K562 (cell line): ENCODE data around the gene DAD1. TPM values are rescaled to one million over a fixed set of nuclear protein-coding genes. Genes with fewer than 3 reads are reported as not detected.

ENCODE experiments used
- ATAC-seq: fragments of 200-7000 bp; cut with Tn5 transposase; 3 replicates; pipeline ENCODE4 v1.9.1; 2020; ENCODE audit warnings: moderate library complexity
- BruUV-seq: library from RNA; stranded (reverse); fragments of 400-500 nt; replicated peaks from 2 replicates; lab custom pipeline; 2021; lab: Mats Ljungman, UMichigan
- CTCF ChIA-PET: fragments of 300-600 bp; formaldehyde crosslinking; extraction: SDS; loops from one replicate; lab custom pipeline; 2021; ENCODE audit warnings: low intra/inter-chr PET ratio; lab: Yijun Ruan, JAX
- POLR2A ChIA-PET: fragments of 300-600, 350-650 bp; sonication (Branson Sonifier 250); formaldehyde crosslinking; extraction: SDS; loops from one replicate; lab custom pipeline; 2021; ENCODE audit warnings: antibody characterized with exemption, inconsistent platforms; lab: Yijun Ruan, JAX
- DNase-seq, 4 experiments: peaks; one replicate each; pipeline versions ENCODE4 v3.0.0 to v3.0.0-alpha.2; 2011 to 2018; ENCODE audit warnings: low spot score in 3 of 4, mixed read lengths in 3 of 4; ENCODE audit errors: extremely low read depth in 1 of 4
- FAIRE-seq: peaks from 2 replicates; lab custom pipeline; 2011; peaks lifted over from hg19 to GRCh38; lab: Jason Lieb, UNC
- H2AFZ ChIP-seq: 2 replicates; pipeline ENCODE4 v1.6.0; 2011; ENCODE audit warnings: low read depth, low read length, control low read depth, inconsistent platforms
- H3K27ac ChIP-seq: fragments of 200-600 bp; 3 replicates; pipeline ENCODE4 v1.8.0; 2011; ENCODE audit warnings: low read depth, mild to moderate bottlenecking, control low read depth, inconsistent platforms, low read length, moderate library complexity, mixed read lengths; ENCODE audit errors: extremely low read depth
- H3K27me3 ChIP-seq, 2 experiments: fragments of 300-600 bp in 1 of 2; 2 replicates in 1 of 2; 3 replicates in 1 of 2; pipeline versions ENCODE4 v1.6.0 to v1.8.0; 2011; ENCODE audit warnings: inconsistent platforms in 2 of 2, low read length in 2 of 2, mild to moderate bottlenecking in 1 of 2, mixed read lengths in 1 of 2, moderate library complexity in 1 of 2; ENCODE audit not compliant: control insufficient read depth in 2 of 2, insufficient read depth in 2 of 2
- H3K36me3 ChIP-seq: fragments of 300-600 bp; 3 replicates; pipeline ENCODE4 v1.8.0; 2011; ENCODE audit warnings: mild to moderate bottlenecking, low read length, inconsistent platforms; ENCODE audit not compliant: control insufficient read depth, insufficient read depth
- H3K4me1 ChIP-seq, 2 experiments: fragments of 200-600 bp in 1 of 2; replicated peaks in 1 of 2; 2 replicates in 1 of 2; 3 replicates in 1 of 2; pipeline versions ENCODE4 v1.5.1 to v1.8.0; 2011; ENCODE audit warnings: inconsistent platforms in 2 of 2, low read length in 2 of 2, mild to moderate bottlenecking in 1 of 2, mixed read lengths in 1 of 2, moderate library complexity in 1 of 2; ENCODE audit not compliant: control insufficient read depth in 2 of 2, insufficient read depth in 2 of 2
- H3K4me2 ChIP-seq: 2 replicates; pipeline ENCODE4 v1.6.1; 2011; ENCODE audit warnings: low read length, control low read depth, inconsistent platforms, mixed read lengths; ENCODE audit not compliant: insufficient read depth
- H3K4me3 ChIP-seq: fragments of 200-600 bp; sonication (generic), shearing (Covaris generic); 2 replicates; pipeline ENCODE4 v1.5.1; 2016; ENCODE audit warnings: control low read depth, inconsistent platforms
- H3K79me2 ChIP-seq: fragments of 200-600 bp; 3 replicates; pipeline ENCODE4 v1.8.0; 2011; ENCODE audit warnings: low read length, inconsistent platforms; ENCODE audit not compliant: control insufficient read depth, insufficient read depth
- H3K9ac ChIP-seq, 2 experiments: 2 replicates each; pipeline versions ENCODE4 v1.6.0 to v1.6.1; 2011; ENCODE audit warnings: low read depth in 2 of 2, low read length in 2 of 2, control low read depth in 1 of 2, inconsistent platforms in 1 of 2, mild to moderate bottlenecking in 1 of 2, mixed read lengths in 1 of 2; ENCODE audit not compliant: insufficient read depth in 1 of 2
- H3K9me1 ChIP-seq: one replicate; pipeline ENCODE4 v1.6.0; 2011; ENCODE audit warnings: inconsistent platforms, mild to moderate bottlenecking, low read length, moderate library complexity; ENCODE audit not compliant: control insufficient read depth, insufficient read depth
- H3K9me3 ChIP-seq: replicated peaks from 2 replicates; pipeline ENCODE4 v1.5.1; 2011; ENCODE audit warnings: low read depth, low read length, inconsistent platforms; ENCODE audit not compliant: control insufficient read depth, insufficient read depth
- H4K20me1 ChIP-seq: replicated peaks from 2 replicates; pipeline ENCODE4 v1.6.1; 2011; ENCODE audit warnings: low read length, inconsistent platforms, mixed read lengths; ENCODE audit not compliant: control insufficient read depth, insufficient read depth
- ASH1L ChIP-seq: fragments of 450-650 bp; IDR thresholded peaks from 2 replicates; pipeline ENCODE4 v1.6.1; 2018; ENCODE audit warnings: borderline replicate concordance, mild to moderate bottlenecking, low read depth; ENCODE audit not compliant: partially characterized antibody
- CREB3L1 ChIP-seq: fragments of 450-650 bp; IDR thresholded peaks from 2 replicates; pipeline ENCODE4 v1.6.1; 2014; ENCODE audit warnings: low read depth, mild to moderate bottlenecking, moderate library complexity, borderline replicate concordance
- FOSL1 ChIP-seq: fragments of 200-800 bp; sonication (Bioruptor generic); conservative IDR thresholded peaks from 2 replicates; pipeline ENCODE4 v1.6.1; 2016; ENCODE audit warnings: missing genetic modification characterization, missing compliant biosample characterization
- HMBOX1 ChIP-seq: sonication (generic); IDR thresholded peaks from 2 replicates; pipeline ENCODE4 v1.6.1; 2016
- MAFF ChIP-seq: IDR thresholded peaks from 2 replicates; pipeline ENCODE4 v1.6.1; 2012; ENCODE audit warnings: low read length, improper control_type of control experiment
- MAFK ChIP-seq: IDR thresholded peaks from 2 replicates; pipeline ENCODE4 v1.6.1; 2011; ENCODE audit warnings: low read length, improper control_type of control experiment
- MYC ChIP-seq, 2 experiments: fragments of 250-450 bp in 1 of 2; sonication (Bioruptor Pico) in 1 of 2; IDR thresholded peaks; 2 replicates each; pipeline versions ENCODE4 v1.5.1 to v1.6.1; 2012 to 2021; ENCODE audit warnings: low read depth in 2 of 2, borderline replicate concordance in 1 of 2, improper control_type of control experiment in 1 of 2, low read length in 1 of 2, mild to moderate bottlenecking in 1 of 2, moderate library complexity in 1 of 2
- NCOA4 ChIP-seq: fragments of 450-650 bp; IDR thresholded peaks from 2 replicates; pipeline ENCODE4 v1.6.1; 2018; ENCODE audit warnings: mild to moderate bottlenecking; ENCODE audit not compliant: partially characterized antibody
- NCOR1 ChIP-seq: fragments of 450-650 bp; IDR thresholded peaks from 2 replicates; pipeline ENCODE4 v1.6.1; 2016; ENCODE audit warnings: mild to moderate bottlenecking, moderate library complexity
- NFE2L1 ChIP-seq: fragments of 450-650 bp; IDR thresholded peaks from 2 replicates; pipeline ENCODE4 v1.6.1; 2016; ENCODE audit warnings: missing genetic modification characterization, low read depth, mild to moderate bottlenecking, missing compliant biosample characterization, moderate library complexity, borderline replicate concordance
- NONO ChIP-seq, 2 experiments: fragments of 200-400 bp in 1 of 2; fragments of 450-650 bp in 1 of 2; formaldehyde crosslinking in 1 of 2; IDR thresholded peaks; 2 replicates each; pipeline ENCODE4 v1.6.1; 2017; ENCODE audit warnings: low read depth in 2 of 2, mild to moderate bottlenecking in 2 of 2, moderate library complexity in 2 of 2, low read length in 1 of 2
- SAP30 ChIP-seq: fragments of 200-600 bp; sonication (generic); IDR thresholded peaks from 2 replicates; pipeline ENCODE4 v1.6.1; 2012; ENCODE audit warnings: borderline replicate concordance, low read depth, mild to moderate bottlenecking, moderate library complexity, low read length, control low read depth, inconsistent platforms; ENCODE audit not compliant: insufficient read depth, poor library complexity, severe bottlenecking
- SMARCE1 ChIP-seq: fragments of 450-650 bp; IDR thresholded peaks from 2 replicates; pipeline ENCODE4 v1.7.1; 2016; ENCODE audit warnings: mild to moderate bottlenecking
- STAT5B ChIP-seq: fragments of 250-450 bp; sonication (Bioruptor Pico); IDR thresholded peaks from 2 replicates; pipeline ENCODE4 v1.8.0; 2021; ENCODE audit warnings: mild to moderate bottlenecking, inconsistent platforms
- ZNF592 ChIP-seq: fragments of 450-650 bp; IDR thresholded peaks from 2 replicates; pipeline ENCODE4 v1.6.1; 2017; ENCODE audit warnings: antibody characterized with exemption, mild to moderate bottlenecking
- WGBS: fragments of 100-300 bp; shearing (Covaris generic); methylation state at CpG from one replicate; pipeline ENCODE4 v1.1.6; 2016; ENCODE audit warnings: low coverage, mixed read lengths; ENCODE audit not compliant: insufficient coverage; ENCODE audit errors: missing lambda C conversion rate; 5-methylcytosine and 5-hydroxymethylcytosine counted together
- in situ Hi-C: fragments of 300-500 bp; cut with MboI; formaldehyde crosslinking; loops from 4 replicates; pipeline ENCODE4 v1.15.0; 2018; ENCODE audit warnings: inconsistent platforms, mixed read lengths
- intact Hi-C: fragments of 100-400 bp; cut with micrococcal nuclease; formaldehyde crosslinking; loops from 2 replicates; pipeline ENCODE4 v1.14.2; 2022
- polyA plus RNA-seq, 8 experiments: library from polyadenylated mRNA; depleted of rRNA in 4 of 8; stranded (reverse) in 5 of 8; unstranded in 3 of 8; fragments of >200 nt; fragmentation: Nextera tagmentation in 2 of 8; fragmentation: Illumina TruSeq in 1 of 8; extraction: Ambion mirVana in 2 of 8; extraction: Trizol in 1 of 8; gene quantifications; 2 replicates each; pipeline versions ENCODE4 v1.2.1 to v1.2.3, GENCODE V29; 2011 to 2014; ENCODE audit warnings: inconsistent platforms in 1 of 8, missing spikeins in 1 of 8
- total RNA-seq, 7 experiments: library from RNA; depleted of rRNA in 6 of 7; stranded (reverse); fragments of >200 nt in 6 of 7; fragmentation: Illumina TruSeq in 2 of 7; extraction: Trizol in 2 of 7; gene quantifications; 2 replicates each; pipeline versions ENCODE4 v1.2.1 to v1.2.3, GENCODE V29; 2011 to 2021; ENCODE audit warnings: low replicate concordance in 1 of 7

Gene DAD1
- total and polyA plus RNA-seq, 9 of the 15 experiments (the other 6 are each of a cell fraction or from before 2014, with no cell fraction given) = 104 to 617 (median 222) TPM

GRCh38 chr14:22598896-22599244 lies 9.8 kb upstream of the DAD1 start:
- Histone ChIP-seq H3K79me2 (peaks cover 14% of the 10 kb centered on the region), H3K9me3 (no peaks in the 10 kb centered on the region), H3K4me3 (peak overlapping the region; percentile 56), H3K9ac (peak overlapping the region in 1 of 2 experiments; percentile 68; a peak in 3 of 4 replicates), H4K20me1 (no peaks in the 10 kb centered on the region), H2AFZ (peak overlapping the region; percentile 89), H3K27me3 (no peaks in the 10 kb centered on the region), H3K9me1 (peaks cover 2% of the 10 kb centered on the region), H3K36me3 (peaks cover 17% of the 10 kb centered on the region; the same call in 2 of the 3 replicates), H3K4me2 (peak overlapping the region; percentile 87), H3K4me1 (peaks cover 16 to 41% of the 10 kb centered on the region in 2 experiments; a peak in 4 of 5 replicates), H3K27ac (peak overlapping the region; percentile 72)
- 0% methylated on average over 5 of the region's 5 CpGs for WGBS
- in situ Hi-C loops = no loop called here
- BruUV-seq = no TSS peak
- ATAC-seq (peak; percentile 82), FAIRE-seq (peak; percentile 75), DNase-seq (peak; percentile 53 to 68 (median 60))
- intact Hi-C loops = no loop called here
- CTCF ChIA-PET = no interaction called here
- POLR2A ChIA-PET = interaction anchor here (0.9 to 1.6 kb wide), 3 partner anchors 9 to 167 kb away, joined by 3 to 8 read pairs (median 4); partner anchors contain the start of gene OXA1L
- no peak for TF ChIP-seq STAT5B (CRISPR knock-in tag)
- TF ChIP-seq ZNF592 = 0 out of 2 replicates have a peak, but pooled peaks have one; percentile 44
- 0 out of 2 replicates have a peak, but pooled peaks have one; percentile 34 for TF ChIP-seq SMARCE1
- peak; percentile 28; the same call in 1 of the 2 replicates for TF ChIP-seq NFE2L1
- TF ChIP-seq NCOA4 = no peak
- no peak for TF ChIP-seq CREB3L1
- no peak for TF ChIP-seq SAP30
- peak; percentile 68 for TF ChIP-seq FOSL1 (tag)
- no peak for TF ChIP-seq ASH1L
- no peak for TF ChIP-seq MYC (IDR thresholded peaks at IDR 0.05; ENCODE audit: low read depth, low read length)
- no peak for TF ChIP-seq MYC (CRISPR knock-in tag; IDR thresholded peaks at IDR 0.05; ENCODE audit: borderline replicate concordance, low read depth)
- TF ChIP-seq MAFF = peak; percentile 65
- peak; percentile 64 for TF ChIP-seq MAFK
- TF ChIP-seq HMBOX1 = 0 out of 2 replicates have a peak, but pooled peaks have one; percentile 29
- no peak for TF ChIP-seq NCOR1
- TF ChIP-seq NONO (IDR thresholded peaks at IDR 0.05; ENCODE audit: low read depth in 2 of 2, low read length in 1 of 2) = no peak
